Femur (tissue), 1 donor: Measurements from ENCODE around the gene ATP6V0E1.

Source experiments
- DNase-seq: peaks from one replicate; pipeline ENCODE4 v3.0.0-alpha.2; 2017

The ATP6V0E1 gene

DNA sequence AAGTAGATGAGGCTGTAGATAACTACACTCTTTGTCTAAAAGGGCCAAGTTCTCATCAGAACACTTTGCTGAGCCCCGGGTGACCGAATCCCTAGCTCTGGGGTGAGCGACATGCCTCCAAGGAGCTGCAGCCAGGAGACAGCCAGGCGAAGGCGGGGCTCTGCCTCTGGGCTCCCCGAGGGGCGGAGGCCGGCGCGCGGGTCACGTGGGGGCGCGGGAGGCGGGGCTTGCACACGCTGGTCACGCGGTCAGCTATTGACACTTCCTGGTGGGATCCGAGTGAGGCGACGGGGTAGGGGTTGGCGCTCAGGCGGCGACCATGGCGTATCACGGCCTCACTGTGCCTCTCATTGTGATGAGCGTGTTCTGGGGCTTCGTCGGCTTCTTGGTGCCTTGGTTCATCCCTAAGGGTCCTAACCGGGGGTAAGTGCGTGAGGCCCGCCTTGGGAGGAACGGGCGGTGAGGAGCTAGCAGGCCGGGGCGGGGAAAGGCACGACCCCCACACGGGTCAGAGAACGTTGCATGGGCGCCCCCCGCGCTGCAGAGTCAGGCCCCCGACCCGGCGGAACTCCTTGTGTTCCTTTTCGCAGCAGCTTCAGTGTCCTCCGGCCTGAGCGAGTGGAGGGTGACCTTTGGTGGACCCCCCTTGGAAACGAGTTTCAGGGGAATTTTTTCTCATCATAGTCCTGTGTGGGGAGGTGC is at the start of gene ATP6V0E1:
TSS of gene ATP6V0E1 (plus strand) at position 230 of the 702 bp plus-strand sequence. CDS start at position 320, 90 bp downstream.
- DNase-seq: peak; percentile 97

- DNase-seq: no peak
Measured at GRCh38 chr5:172935096-172935495, 48.5 kb upstream of the ATP6V0E1 start.

- DNase-seq: no peak
Measured at GRCh38 chr5:172936401-172936800, 47.2 kb upstream of the ATP6V0E1 start.

- no peak for DNase-seq
Measured at GRCh38 chr5:172939071-172939470, 44.5 kb upstream of the ATP6V0E1 start.

GRCh38 chr5:172939611-172940267 is 43.8 kb upstream of the ATP6V0E1 start:
- no peak for DNase-seq

DNA sequence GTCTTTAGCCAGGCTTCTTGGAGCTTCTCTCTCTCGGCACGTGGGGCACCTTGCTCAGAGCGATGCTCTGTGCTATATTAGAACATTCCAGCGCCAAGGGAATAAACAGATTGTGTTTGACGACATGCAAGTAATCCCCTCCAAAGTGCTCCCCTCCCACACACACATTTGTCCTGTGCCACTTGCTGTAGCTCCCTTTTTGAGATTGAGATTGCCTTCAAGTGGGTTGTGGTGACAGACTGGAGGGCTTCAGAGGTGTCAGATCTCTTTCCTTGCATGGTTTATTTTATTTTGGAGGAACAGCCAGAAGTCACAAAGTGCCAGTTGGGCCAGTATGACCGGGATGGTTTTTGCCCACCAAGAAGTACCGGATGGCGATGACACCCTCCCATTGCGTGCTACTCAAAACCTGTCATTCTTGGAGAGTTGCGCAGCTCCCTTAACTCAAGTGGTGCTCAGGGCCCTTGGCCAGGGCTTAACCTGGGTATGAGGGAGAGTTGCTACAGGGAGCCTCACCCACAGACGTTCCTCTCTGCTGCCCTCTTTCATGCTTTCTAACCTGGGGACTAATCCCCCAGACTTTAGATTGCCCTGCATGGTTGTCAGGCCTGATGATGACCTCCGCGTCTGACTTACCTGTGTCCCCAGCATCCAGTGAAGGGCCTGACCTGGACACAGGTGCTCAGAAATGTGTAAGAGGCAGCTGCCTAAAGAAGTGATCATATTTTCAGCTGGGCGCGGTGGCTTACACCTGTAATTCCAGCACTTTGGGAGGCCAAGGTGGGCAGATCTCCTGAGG is 43.1 kb upstream of the ATP6V0E1 start:
- DNase-seq: no peak

GRCh38 chr5:172941067-172941516 is 42.5 kb upstream of the ATP6V0E1 start:
- DNase-seq: no peak

GRCh38 chr5:172942556-172942955 is 41.0 kb upstream of the ATP6V0E1 start:
- no peak for DNase-seq

DNA sequence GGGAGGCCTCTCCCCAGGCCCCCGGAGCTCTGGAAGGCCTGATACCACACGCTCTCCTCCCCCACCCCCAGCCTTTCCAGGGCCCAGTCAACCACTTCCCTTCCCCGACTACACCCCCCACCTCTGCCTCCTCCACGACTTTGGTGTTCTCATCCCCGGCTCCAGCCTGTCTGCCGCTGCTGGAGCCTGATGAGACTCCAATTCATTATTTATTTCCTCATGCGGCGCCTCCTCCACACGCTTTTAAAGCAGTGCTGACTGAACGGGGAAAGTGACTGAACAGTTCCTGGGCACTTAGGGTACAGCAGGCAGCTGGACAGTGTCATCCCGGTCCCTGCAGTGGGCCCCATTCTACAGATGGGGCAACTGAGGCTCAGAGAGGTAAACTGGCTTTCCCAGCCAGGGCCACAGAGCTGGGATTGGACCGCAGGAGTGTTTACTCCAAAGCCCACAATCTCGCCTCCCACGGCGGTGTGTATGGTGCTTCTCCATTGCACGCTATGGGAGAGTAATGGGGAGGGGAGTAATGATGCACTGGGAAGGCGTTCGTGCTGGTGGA is 40.2 kb upstream of the ATP6V0E1 start:
- peak; percentile 65 for DNase-seq

GRCh38 chr5:172943906-172944305 is 39.7 kb upstream of the ATP6V0E1 start:
- DNase-seq: no peak

DNA sequence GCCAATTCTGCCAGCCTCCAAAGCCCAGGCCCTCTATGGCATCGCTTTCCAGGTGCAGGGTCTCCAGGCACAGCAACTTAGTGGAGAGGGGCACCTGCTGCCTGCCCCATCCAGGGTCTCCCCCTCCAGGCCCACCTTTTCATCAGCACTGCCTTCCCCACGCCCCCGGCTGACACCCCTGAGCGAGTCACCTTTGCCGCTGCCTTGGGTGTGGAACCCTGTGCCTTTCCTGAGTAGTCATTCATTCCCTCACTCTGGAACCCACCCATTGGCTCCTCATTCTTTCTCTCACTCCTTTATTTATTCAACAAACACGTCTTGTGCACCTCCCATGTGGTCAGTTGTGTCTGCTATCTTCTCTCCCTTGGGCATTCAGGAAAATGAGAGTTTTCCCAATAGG is 38.8 kb upstream of the ATP6V0E1 start:
- no peak for DNase-seq

GRCh38 chr5:172945151-172945550 is 38.4 kb upstream of the ATP6V0E1 start:
- no peak for DNase-seq

DNA sequence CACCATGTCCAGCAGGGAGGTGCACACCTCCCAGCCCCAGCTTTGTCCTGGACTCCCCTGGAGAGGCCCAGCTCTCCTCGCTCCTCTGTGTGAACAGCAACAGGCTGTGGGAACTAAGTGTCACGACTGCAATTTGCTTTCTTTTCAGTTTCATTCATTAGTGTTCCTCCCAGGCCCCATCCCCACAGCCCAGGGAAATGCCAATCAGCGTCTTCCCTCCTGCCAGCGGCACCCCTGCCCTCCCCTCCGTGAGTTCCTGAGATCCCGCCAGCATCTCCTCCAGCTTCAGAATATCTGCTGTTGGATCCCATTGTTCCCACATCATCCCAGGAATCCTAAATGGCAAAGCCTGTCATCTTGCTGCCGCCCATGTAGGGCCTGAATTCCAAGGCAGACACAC is 37.4 kb upstream of the ATP6V0E1 start:
- no peak for DNase-seq

- DNase-seq: no peak
Measured at GRCh38 chr5:172949426-172949825, 34.1 kb upstream of the ATP6V0E1 start.

GRCh38 chr5:172950176-172950965 is 33.2 kb upstream of the ATP6V0E1 start:
- no peak for DNase-seq

GRCh38 chr5:172951371-172952033 is 32.1 kb upstream of the ATP6V0E1 start:
- no peak for DNase-seq

DNA sequence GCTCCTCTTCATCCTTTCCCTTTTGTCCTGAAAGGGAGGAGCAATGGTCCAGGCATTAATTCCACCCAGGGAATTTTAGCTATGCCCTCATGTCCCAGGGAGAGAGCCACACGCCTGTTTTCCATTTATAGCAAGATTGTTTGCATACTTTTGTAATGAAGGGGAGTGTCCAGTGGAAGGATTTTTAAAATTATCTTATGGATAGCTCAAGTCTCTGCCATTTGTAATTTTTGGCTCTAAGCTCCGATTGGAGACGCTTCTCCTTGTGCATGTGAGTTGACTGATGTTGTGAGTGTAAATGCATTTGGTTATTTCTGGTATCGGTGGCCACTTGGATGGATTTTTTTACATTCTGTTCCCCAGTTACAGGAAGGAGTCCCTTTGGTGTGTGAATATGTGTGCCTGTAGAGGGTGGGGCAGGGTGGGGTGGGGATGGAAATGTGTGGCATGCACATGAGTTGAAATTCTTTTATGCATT is 31.5 kb upstream of the ATP6V0E1 start:
- DNase-seq: no peak

DNA sequence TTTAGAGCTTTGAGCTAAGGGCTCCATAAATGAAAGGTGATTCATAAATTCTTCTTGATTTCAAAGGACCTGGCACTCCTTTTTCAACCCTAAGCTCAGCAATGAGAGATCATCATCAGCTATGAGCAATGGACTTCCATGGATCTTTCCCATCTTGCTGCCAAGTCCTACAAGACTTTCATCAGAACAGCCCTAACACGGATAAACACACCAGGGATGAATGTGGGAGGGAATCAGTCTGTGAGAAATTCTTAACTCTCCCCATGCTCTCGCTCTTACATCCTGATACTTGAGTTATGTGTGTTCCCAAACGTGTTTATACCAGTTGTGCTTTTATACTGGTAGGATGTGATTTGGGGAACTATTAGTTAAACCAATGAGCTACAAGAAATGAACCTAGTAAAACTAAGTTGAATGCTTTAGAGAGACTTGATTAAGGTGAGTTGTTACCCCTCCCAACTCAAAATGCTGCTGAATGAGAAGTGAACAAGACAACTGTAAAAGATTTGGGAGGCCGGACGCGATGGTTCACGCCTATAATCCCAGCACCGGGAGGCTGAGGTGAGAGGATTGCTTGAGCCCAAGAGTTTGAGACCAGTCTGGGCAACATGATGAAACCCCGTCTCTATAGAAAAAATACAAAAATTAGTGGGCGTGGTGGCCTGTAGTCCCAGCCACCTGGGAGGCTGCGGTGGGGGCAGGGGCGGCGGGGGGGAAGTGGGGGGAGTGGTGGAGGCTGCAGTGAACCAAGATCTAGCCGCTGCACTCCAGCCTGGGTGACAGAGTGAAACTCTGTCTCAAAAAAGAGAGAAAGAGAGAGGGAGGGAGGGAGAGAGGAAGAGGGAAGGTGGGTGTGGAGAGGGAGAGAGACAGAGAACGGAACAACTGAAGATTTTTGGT is 29.5 kb upstream of the ATP6V0E1 start:
- no peak for DNase-seq

- no peak for DNase-seq
Measured at GRCh38 chr5:172954751-172955159, 28.8 kb upstream of the ATP6V0E1 start.

- no peak for DNase-seq
Measured at GRCh38 chr5:172956228-172956627, 27.3 kb upstream of the ATP6V0E1 start.

GRCh38 chr5:172956936-172957335 is 26.6 kb upstream of the ATP6V0E1 start:
- DNase-seq: no peak
